HEK293T (cell line): Measurements from ENCODE around the gene PSMB3.
"Not testable (repeated sequence)": the region's sequence is repeated elsewhere in the genome, so short reads cannot be mapped to it uniquely, and the experiment has no call there.

ENCODE experiments used
- CTCF ChIA-PET: fragments of 350-600 bp; formaldehyde crosslinking; extraction: SDS; loops from one replicate; lab custom pipeline; 2021; ENCODE audit warnings: antibody characterized with exemption, inconsistent platforms; lab: Yijun Ruan, JAX
- POLR2A ChIA-PET: fragments of 350-600 bp; formaldehyde crosslinking; extraction: SDS; loops from one replicate; lab custom pipeline; 2020; ENCODE audit warnings: antibody characterized with exemption, inconsistent platforms; lab: Yijun Ruan, JAX
- DNase-seq: peaks from one replicate; pipeline ENCODE4 v3.0.0; 2012; ENCODE audit warnings: mixed read lengths; ENCODE audit errors: extremely low spot score
- ARNT ChIP-seq: fragments of 450-650 bp; IDR thresholded peaks from 2 replicates; pipeline ENCODE4 v1.6.1; 2017; ENCODE audit warnings: mild to moderate bottlenecking
- BHLHE40 ChIP-seq: fragments of 450-650 bp; IDR thresholded peaks from 2 replicates; pipeline ENCODE4 v1.6.1; 2016; ENCODE audit warnings: mild to moderate bottlenecking, moderate library complexity, borderline replicate concordance
- CTBP1 ChIP-seq: fragments of 450-650 bp; IDR thresholded peaks from 2 replicates; pipeline ENCODE4 v1.6.1; 2016; ENCODE audit warnings: borderline replicate concordance
- ELF4 ChIP-seq: fragments of 450-650 bp; IDR thresholded peaks from 2 replicates; pipeline ENCODE4 v1.6.1; 2017; ENCODE audit warnings: antibody characterized with exemption
- FOXA1 ChIP-seq: fragments of 450-650 bp; IDR thresholded peaks from 2 replicates; pipeline ENCODE4 v1.6.1; 2016; ENCODE audit warnings: mild to moderate bottlenecking
- FOXK2 ChIP-seq: fragments of 450-650 bp; IDR thresholded peaks from 2 replicates; pipeline ENCODE4 v1.6.1; 2016; ENCODE audit warnings: mild to moderate bottlenecking
- FOXM1 ChIP-seq: fragments of 450-650 bp; IDR thresholded peaks from 2 replicates; pipeline ENCODE4 v1.6.1; 2017; ENCODE audit warnings: mild to moderate bottlenecking, borderline replicate concordance
- HDGF ChIP-seq: fragments of 450-650 bp; IDR thresholded peaks from 2 replicates; pipeline ENCODE4 v1.6.1; 2017; ENCODE audit warnings: antibody characterized with exemption, borderline replicate concordance
- L3MBTL2 ChIP-seq: fragments of 450-650 bp; conservative IDR thresholded peaks from 2 replicates; pipeline ENCODE4 v1.6.1; 2016; ENCODE audit warnings: mild to moderate bottlenecking
- LEF1 ChIP-seq: fragments of 450-650 bp; IDR thresholded peaks from 2 replicates; pipeline ENCODE4 v1.6.1; 2017; ENCODE audit warnings: mild to moderate bottlenecking, borderline replicate concordance
- NFRKB ChIP-seq: fragments of 450-650 bp; IDR thresholded peaks from 2 replicates; pipeline ENCODE4 v1.6.1; 2016; ENCODE audit warnings: mild to moderate bottlenecking, moderate library complexity
- PKNOX1 ChIP-seq: fragments of 450-650 bp; IDR thresholded peaks from 2 replicates; pipeline ENCODE4 v1.6.1; 2016
- SP1 ChIP-seq: fragments of 450-650 bp; IDR thresholded peaks from 2 replicates; pipeline ENCODE4 v1.6.1; 2017
- SUZ12 ChIP-seq: fragments of 450-650 bp; IDR thresholded peaks from 2 replicates; pipeline ENCODE4 v1.6.1; 2016; ENCODE audit warnings: mild to moderate bottlenecking
- TARDBP ChIP-seq: fragments of 450-650 bp; IDR thresholded peaks from 2 replicates; pipeline ENCODE4 v1.6.1; 2016
- ZNF384 ChIP-seq: fragments of 450-650 bp; IDR thresholded peaks from 2 replicates; pipeline ENCODE4 v1.6.1; 2016

The PSMB3 gene

GRCh38 chr17:38721802-38722201 lies 30.7 kb upstream of the PSMB3 start:
- TF ChIP-seq BHLHE40, result no peak
- TF ChIP-seq LEF1, result no peak
- TF ChIP-seq SUZ12, result no peak
- no peak for TF ChIP-seq FOXA1
- no peak for TF ChIP-seq SP1
- TF ChIP-seq NFRKB, result no peak
- no peak for TF ChIP-seq FOXK2
- no peak for TF ChIP-seq ZNF384
- TF ChIP-seq HDGF, result no peak
- TF ChIP-seq L3MBTL2, result no peak
- no peak for TF ChIP-seq FOXM1
- no peak for TF ChIP-seq ARNT
- no peak for TF ChIP-seq PKNOX1
- TF ChIP-seq ELF4, result no peak
- ChIA-PET POLR2A (no interaction called here), CTCF (no interaction called here)
- no peak for DNase-seq

GRCh38 chr17:38724337-38724988 lies 28.1 kb upstream of the PSMB3 start:
- ChIA-PET POLR2A (no interaction called here), CTCF (no interaction called here)
- TF ChIP-seq TARDBP (no peak), ZNF384 (no peak), PKNOX1 (no peak), LEF1 (no peak), HDGF (no peak), CTBP1 (no peak), BHLHE40 (no peak), ELF4 (no peak), FOXM1 (no peak), L3MBTL2 (no peak), SP1 (no peak), SUZ12 (no peak), NFRKB (no peak), ARNT (no peak), FOXA1 (no peak), FOXK2 (no peak)
- no peak for DNase-seq

- TF ChIP-seq PKNOX1 (no peak), NFRKB (no peak), TARDBP (no peak), LEF1 (no peak), FOXM1 (no peak), FOXK2 (no peak), SUZ12 (no peak)
- ChIA-PET CTCF (no interaction called here), POLR2A (no interaction called here)
- DNase-seq, result no peak
Measured at GRCh38 chr17:38725066-38725465, 27.5 kb upstream of the PSMB3 start.

GRCh38 chr17:38726145-38726544 lies 26.4 kb upstream of the PSMB3 start:
- DNase-seq, POLR2A ChIA-PET, CTCF ChIA-PET: not testable (repeated sequence)

GRCh38 chr17:38727736-38728135 lies 24.8 kb upstream of the PSMB3 start:
- CTCF ChIA-PET, result interaction anchor here (1.4 kb wide), 1 partner anchor 21 kb away, joined by 3 read pairs; no protein-coding TSS in a partner anchor

More at GRCh38 chr17:38727736-38728135, 24.8 kb upstream of the PSMB3 start:
- DNase-seq, result no peak
- no peak for TF ChIP-seq FOXA1
- TF ChIP-seq SUZ12, result no peak
- TF ChIP-seq HDGF, result no peak
- TF ChIP-seq ARNT, result no peak
- TF ChIP-seq PKNOX1, result no peak
- TF ChIP-seq NFRKB, result no peak
- TF ChIP-seq ELF4, result no peak
- no peak for TF ChIP-seq L3MBTL2
- TF ChIP-seq TARDBP, result no peak
- TF ChIP-seq LEF1, result no peak
- TF ChIP-seq BHLHE40, result no peak
- TF ChIP-seq SP1, result no peak
- TF ChIP-seq CTBP1, result no peak
- POLR2A ChIA-PET, result interaction anchor here (1.2 to 2.7 kb wide), 5 partner anchors 17 to 26 kb away, joined by 3 to 9 read pairs (median 5); partner anchors contain the start of gene MLLT6
